Epithelial cell of esophagus (primary cell): ENCODE results near the gene ERCC6L.

Source experiments
- DNase-seq: peaks from one replicate; pipeline ENCODE4 v3.0.0; 2010; ENCODE audit warnings: low read depth
- H3K4me3 ChIP-seq: 2 replicates; pipeline ENCODE4 v1.5.1; 2011; ENCODE audit warnings: mild to moderate bottlenecking, low read length, control low read depth
- TF ChIP-seq, protein P1 (sequence below): IDR thresholded peaks from 2 replicates; pipeline ENCODE4 v1.5.1; 2011; ENCODE audit warnings: low read depth, mild to moderate bottlenecking, low read length, control low read depth, inconsistent platforms; ENCODE audit not compliant: insufficient read depth; ENCODE audit errors: missing control alignments

The ERCC6L gene

DNA sequence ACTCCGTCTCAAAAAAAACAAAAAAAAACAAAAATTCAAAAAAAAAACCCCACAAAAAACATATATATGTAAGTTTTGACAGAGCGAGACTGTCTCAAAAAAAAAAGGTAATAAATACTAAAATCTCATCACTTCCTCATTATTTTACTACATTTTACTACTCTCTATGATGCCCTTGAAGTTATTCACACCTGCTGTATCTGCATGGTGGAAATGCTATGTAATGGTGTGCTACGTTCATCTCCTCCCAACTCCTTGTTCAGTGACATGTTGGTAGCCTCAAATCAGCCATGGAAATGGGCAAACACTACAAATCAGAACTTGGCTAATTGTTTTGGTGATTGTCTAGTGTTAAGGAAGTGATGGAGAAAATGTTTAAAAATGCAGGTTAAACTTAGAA, 26.4 kb upstream of the ERCC6L start:
- TF ChIP-seq, protein P1, sequence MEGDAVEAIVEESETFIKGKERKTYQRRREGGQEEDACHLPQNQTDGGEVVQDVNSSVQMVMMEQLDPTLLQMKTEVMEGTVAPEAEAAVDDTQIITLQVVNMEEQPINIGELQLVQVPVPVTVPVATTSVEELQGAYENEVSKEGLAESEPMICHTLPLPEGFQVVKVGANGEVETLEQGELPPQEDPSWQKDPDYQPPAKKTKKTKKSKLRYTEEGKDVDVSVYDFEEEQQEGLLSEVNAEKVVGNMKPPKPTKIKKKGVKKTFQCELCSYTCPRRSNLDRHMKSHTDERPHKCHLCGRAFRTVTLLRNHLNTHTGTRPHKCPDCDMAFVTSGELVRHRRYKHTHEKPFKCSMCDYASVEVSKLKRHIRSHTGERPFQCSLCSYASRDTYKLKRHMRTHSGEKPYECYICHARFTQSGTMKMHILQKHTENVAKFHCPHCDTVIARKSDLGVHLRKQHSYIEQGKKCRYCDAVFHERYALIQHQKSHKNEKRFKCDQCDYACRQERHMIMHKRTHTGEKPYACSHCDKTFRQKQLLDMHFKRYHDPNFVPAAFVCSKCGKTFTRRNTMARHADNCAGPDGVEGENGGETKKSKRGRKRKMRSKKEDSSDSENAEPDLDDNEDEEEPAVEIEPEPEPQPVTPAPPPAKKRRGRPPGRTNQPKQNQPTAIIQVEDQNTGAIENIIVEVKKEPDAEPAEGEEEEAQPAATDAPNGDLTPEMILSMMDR, result no peak
- no peak overlapping the region for H3K4me3 ChIP-seq
- no peak for DNase-seq

DNA sequence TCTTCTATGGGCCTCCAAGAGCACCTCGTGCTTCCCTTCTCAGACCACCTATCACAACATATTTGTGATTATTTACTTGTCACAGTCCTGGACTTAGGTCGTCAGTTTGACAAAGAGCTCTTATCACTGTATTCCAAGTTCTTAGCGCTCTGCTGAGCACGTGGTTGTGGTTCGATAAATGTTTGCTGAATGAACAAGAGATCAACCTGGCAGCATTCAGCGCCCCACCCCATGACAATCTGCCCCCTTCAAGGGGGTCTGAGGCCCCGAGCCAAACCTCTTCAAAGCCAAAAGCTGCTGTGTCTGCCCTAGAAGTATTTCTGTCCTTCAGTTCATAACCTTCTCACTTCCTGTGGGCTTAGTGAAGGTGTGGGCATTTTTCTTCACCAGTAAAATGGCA, 23.2 kb upstream of the ERCC6L start:
- no peak overlapping the region for H3K4me3 ChIP-seq
- no peak for DNase-seq
- TF ChIP-seq, protein P1, result no peak

DNA sequence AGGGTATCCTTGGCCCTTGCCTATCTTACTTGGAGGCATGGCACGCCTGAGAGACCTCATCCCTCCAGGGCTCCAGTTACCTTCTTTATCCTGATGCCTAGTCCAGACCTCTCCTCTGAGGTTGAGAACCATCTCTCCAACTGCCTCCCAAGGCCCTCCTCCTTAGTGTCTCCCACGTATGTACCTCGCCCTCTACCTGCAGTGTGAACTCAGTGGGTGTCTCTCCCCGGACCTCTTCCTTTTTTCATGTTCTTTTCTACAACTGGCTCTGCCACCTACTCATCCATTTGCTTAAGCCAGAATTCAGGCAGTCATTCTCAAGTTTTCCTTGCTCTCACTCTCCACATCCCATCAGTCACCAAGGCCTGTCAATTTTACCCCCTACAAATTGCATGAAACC, 21.6 kb upstream of the ERCC6L start:
- H3K4me3 ChIP-seq, result no peak overlapping the region
- TF ChIP-seq, protein P1, result no peak
- DNase-seq, result no peak

DNA sequence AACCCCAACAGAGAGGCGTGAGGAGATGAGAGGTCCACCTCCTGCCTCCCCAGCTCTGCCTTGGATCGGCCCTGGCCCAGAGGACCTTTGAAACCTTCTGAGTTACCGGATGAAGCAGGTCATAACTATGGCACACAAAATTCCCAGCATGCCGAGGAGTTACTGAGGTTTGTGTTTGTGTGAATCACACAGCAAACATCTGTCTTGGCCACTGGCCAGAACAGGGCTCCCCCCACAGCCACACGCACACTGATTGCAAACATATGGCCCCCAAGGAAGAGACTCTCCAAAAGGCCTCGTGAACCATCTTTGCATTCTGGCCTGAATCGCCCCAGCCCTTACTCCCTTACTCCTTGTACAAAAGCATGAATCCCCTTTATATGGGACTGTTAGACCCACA, 19.3 kb upstream of the ERCC6L start:
- TF ChIP-seq, protein P1, result no peak
- DNase-seq, result no peak
- H3K4me3 ChIP-seq, result no peak overlapping the region

DNA sequence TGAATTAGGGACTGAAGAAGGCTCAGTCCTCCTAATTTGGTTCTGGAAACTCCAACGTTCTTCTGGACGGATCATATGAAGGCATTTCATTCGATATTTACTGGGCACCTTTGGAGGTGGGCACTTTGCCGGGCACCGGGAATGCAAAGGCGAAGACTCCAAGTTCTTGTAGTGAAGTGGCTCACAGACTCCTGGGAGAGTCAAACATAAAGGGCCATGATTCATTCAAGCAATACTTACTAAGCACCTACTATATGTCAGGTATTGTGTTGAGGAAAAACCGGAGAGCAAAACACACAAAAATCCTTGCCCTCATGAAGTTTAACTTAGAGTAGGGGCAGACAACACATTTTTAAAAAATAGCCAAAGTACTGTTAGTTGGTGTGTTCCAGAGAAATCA, 17.0 kb upstream of the ERCC6L start:
- TF ChIP-seq, protein P1, result no peak
- no peak overlapping the region for H3K4me3 ChIP-seq
- DNase-seq, result no peak

DNA sequence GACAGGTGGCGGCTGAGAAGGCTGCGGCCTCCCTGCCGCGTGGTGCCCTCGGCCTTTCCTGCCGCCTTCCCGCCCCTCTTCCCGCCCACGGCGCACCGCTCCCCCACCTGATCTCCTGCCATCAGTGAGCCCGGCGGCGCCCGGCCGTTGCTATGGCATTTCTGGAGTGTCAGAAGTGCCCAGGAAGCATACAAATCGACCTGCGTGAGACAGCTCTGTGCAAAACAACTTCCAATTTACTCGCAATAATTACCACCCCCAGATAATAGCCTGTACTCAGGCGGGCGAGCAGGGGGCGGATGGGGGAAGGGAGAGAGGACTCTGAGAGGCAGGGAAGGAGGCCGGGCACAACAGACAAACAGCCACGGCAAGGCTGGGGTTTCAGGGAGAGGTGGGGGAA, 16.6 kb upstream of the ERCC6L start:
- TF ChIP-seq, protein P1, result no peak
- no peak for DNase-seq
- H3K4me3 ChIP-seq, result no peak overlapping the region

DNA sequence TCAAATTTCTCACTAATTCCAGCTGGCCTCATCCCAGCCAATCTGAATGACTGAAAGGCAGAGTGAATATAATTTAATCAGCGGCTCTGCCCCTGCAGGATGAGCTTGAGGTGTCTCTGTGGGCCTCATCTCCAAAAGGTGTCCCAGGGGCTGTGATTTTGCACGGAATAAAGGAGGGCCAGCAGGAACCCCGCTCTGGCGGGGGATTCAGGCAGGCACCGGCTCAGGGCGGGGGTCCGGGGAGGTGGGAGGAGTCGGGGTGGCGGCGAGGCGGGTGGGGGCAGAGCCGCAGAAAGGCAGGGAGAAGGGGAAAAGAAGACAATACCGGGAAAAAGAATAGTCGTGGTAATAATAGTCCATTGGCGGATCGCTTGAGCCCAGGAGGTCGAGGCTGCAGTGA, 16.0 kb upstream of the ERCC6L start:
- TF ChIP-seq, protein P1, result no peak
- H3K4me3 ChIP-seq, result no peak overlapping the region

More for the DNA sequence above, 16.0 kb upstream of the ERCC6L start:
- DNase-seq, result no peak
